H1 (cell line): Measurements from ENCODE around the gene PEAK1. TPM values are rescaled to one million over a fixed set of nuclear protein-coding genes. Genes with fewer than 3 reads are reported as not detected.

ENCODE experiments used
- CTCF ChIA-PET: fragments of 300-600 bp; sonication (Branson Sonifier 250); formaldehyde crosslinking; loops from one replicate; lab custom pipeline; 2021; ENCODE audit not compliant: partially characterized antibody; lab: Charles Lee
- POLR2A ChIA-PET: fragments of 300-600 bp; sonication (Branson Sonifier 250); formaldehyde crosslinking; loops from one replicate; lab custom pipeline; 2021; ENCODE audit warnings: inconsistent platforms; ENCODE audit not compliant: partially characterized antibody; lab: Charles Lee
- DNase-seq, 2 experiments: peaks; one replicate each; pipeline versions ENCODE4 v3.0.0 to v3.0.0-alpha.2; 2010 to 2022; ENCODE audit warnings: low spot score in 2 of 2, low read depth in 1 of 2, mixed read lengths in 1 of 2
- FAIRE-seq: peaks from 2 replicates; lab custom pipeline; 2011; peaks lifted over from hg19 to GRCh38; lab: Jason Lieb, UNC
- H2AFZ ChIP-seq: 2 replicates; pipeline ENCODE4 v1.8.1; 2012; ENCODE audit warnings: low read length, inconsistent platforms
- H2AK5ac ChIP-seq: 2 replicates; pipeline ENCODE4 v1.6.1; 2013; ENCODE audit warnings: low read depth, low read length
- H2BK120ac ChIP-seq: replicated peaks from 2 replicates; pipeline ENCODE3; 2013; ENCODE audit warnings: low read depth, low read length, inconsistent platforms
- H2BK12ac ChIP-seq: 2 replicates; pipeline ENCODE4 v1.6.1; 2013; ENCODE audit warnings: low read depth, low read length
- H2BK15ac ChIP-seq: 2 replicates; pipeline ENCODE4 v1.6.1; 2013; ENCODE audit warnings: low read length
- H2BK20ac ChIP-seq: 2 replicates; pipeline ENCODE4 v1.6.1; 2013; ENCODE audit warnings: low read length
- H2BK5ac ChIP-seq: 2 replicates; pipeline ENCODE4 v1.6.1; 2013; ENCODE audit warnings: low read depth, low read length
- H3K14ac ChIP-seq: 2 replicates; pipeline ENCODE4 v1.6.1; 2013; ENCODE audit warnings: inconsistent platforms; ENCODE audit not compliant: insufficient read length
- H3K18ac ChIP-seq: 2 replicates; pipeline ENCODE4 v1.6.1; 2013; ENCODE audit warnings: low read length; ENCODE audit errors: extremely low read depth
- H3K23ac ChIP-seq: 2 replicates; pipeline ENCODE4 v1.6.1; 2013; ENCODE audit warnings: inconsistent platforms; ENCODE audit not compliant: insufficient read length
- H3K23me2 ChIP-seq: 2 replicates; pipeline ENCODE4 v1.6.1; 2013; ENCODE audit warnings: low read depth, low read length
- H3K27ac ChIP-seq: 2 replicates; pipeline ENCODE4 v1.6.1; 2011; ENCODE audit warnings: low read depth, low read length, inconsistent platforms
- H3K27me3 ChIP-seq, 4 experiments: replicated peaks in 1 of 4; 1 replicate in 1 of 4; 2 replicates in 3 of 4; pipeline versions ENCODE4 v1.6.1 to v1.8.1; 2011 to 2013; ENCODE audit warnings: low read length in 3 of 4, mild to moderate bottlenecking in 3 of 4, inconsistent platforms in 2 of 4, mixed read lengths in 2 of 4, moderate library complexity in 1 of 4; ENCODE audit not compliant: control insufficient read depth in 3 of 4, insufficient read depth in 3 of 4; ENCODE audit errors: extremely low read depth in 1 of 4
- H3K36me3 ChIP-seq, 4 experiments: 2 replicates each; pipeline versions ENCODE4 v1.6.1 to v1.8.1; 2011 to 2013; ENCODE audit warnings: mild to moderate bottlenecking in 4 of 4, low read length in 3 of 4, moderate library complexity in 2 of 4, control low read depth in 1 of 4, inconsistent platforms in 1 of 4; ENCODE audit not compliant: insufficient read depth in 4 of 4, control insufficient read depth in 2 of 4
- H3K4ac ChIP-seq: replicated peaks from 2 replicates; pipeline ENCODE3; 2013; ENCODE audit warnings: low read length, low read depth, mixed read lengths, inconsistent platforms; ENCODE audit not compliant: insufficient read length
- H3K4me1 ChIP-seq, 4 experiments: replicated peaks in 1 of 4; 1 replicate in 1 of 4; 2 replicates in 3 of 4; pipeline versions ENCODE4 v1.6.1 to v1.8.1; 2011 to 2013; ENCODE audit warnings: low read length in 3 of 4, inconsistent platforms in 2 of 4, mixed read lengths in 1 of 4; ENCODE audit not compliant: insufficient read depth in 4 of 4, control insufficient read depth in 3 of 4
- H3K4me2 ChIP-seq, 2 experiments: 2 replicates each; pipeline versions ENCODE4 v1.6.1 to v1.8.1; 2011 to 2013; ENCODE audit warnings: low read depth in 2 of 2, low read length in 2 of 2, control low read depth in 1 of 2, inconsistent platforms in 1 of 2, mild to moderate bottlenecking in 1 of 2; ENCODE audit not compliant: insufficient read depth in 1 of 2
- H3K4me3 ChIP-seq, 4 experiments: fragments of 200-600, 300-600 bp in 1 of 4; sonication (generic), shearing (Covaris generic), sonication (Bioruptor Twin) in 1 of 4; 2 replicates each; pipeline versions ENCODE4 v1.5.1 to v1.8.1; 2011 to 2016; ENCODE audit warnings: low read length in 4 of 4, low read depth in 3 of 4, control low read depth in 2 of 4, inconsistent platforms in 2 of 4, mild to moderate bottlenecking in 2 of 4, mixed read lengths in 1 of 4, moderate library complexity in 1 of 4; ENCODE audit not compliant: insufficient read depth in 2 of 4; ENCODE audit errors: extremely low read depth in 1 of 4
- H3K56ac ChIP-seq: replicated peaks from 2 replicates; pipeline ENCODE3; 2013; ENCODE audit warnings: low read depth, mild to moderate bottlenecking, mixed read lengths, low read length, inconsistent platforms; ENCODE audit not compliant: insufficient read length
- H3K79me1 ChIP-seq: 2 replicates; pipeline ENCODE4 v1.6.1; 2013; ENCODE audit warnings: low read depth, low read length, control low read depth
- H3K79me2 ChIP-seq, 2 experiments: 2 replicates each; pipeline versions ENCODE4 v1.6.1 to v1.8.1; 2012 to 2013; ENCODE audit warnings: low read length in 2 of 2, mild to moderate bottlenecking in 2 of 2, inconsistent platforms in 1 of 2; ENCODE audit not compliant: insufficient read depth in 2 of 2, control insufficient read depth in 1 of 2
- H3K9ac ChIP-seq, 4 experiments: replicated peaks in 1 of 4; 1 replicate in 1 of 4; 2 replicates in 3 of 4; pipeline versions ENCODE4 v1.6.1 to v1.8.1; 2011 to 2013; ENCODE audit warnings: low read depth in 3 of 4, low read length in 3 of 4, control low read depth in 2 of 4, mild to moderate bottlenecking in 2 of 4, moderate library complexity in 2 of 4, inconsistent platforms in 1 of 4; ENCODE audit errors: extremely low read depth in 1 of 4
- H3K9me3 ChIP-seq, 2 experiments: 2 replicates each; pipeline versions ENCODE4 v1.6.1 to v1.8.1; 2012 to 2013; ENCODE audit warnings: mild to moderate bottlenecking in 2 of 2, moderate library complexity in 2 of 2, control low read depth in 1 of 2, inconsistent platforms in 1 of 2, low read depth in 1 of 2, low read length in 1 of 2, mixed read lengths in 1 of 2; ENCODE audit not compliant: insufficient read depth in 2 of 2
- H4K20me1 ChIP-seq, 2 experiments: replicated peaks in 1 of 2; 2 replicates each; pipeline versions ENCODE3 to v1.8.1; 2011 to 2013; ENCODE audit warnings: inconsistent platforms in 2 of 2, low read length in 2 of 2, mild to moderate bottlenecking in 1 of 2; ENCODE audit not compliant: insufficient read depth in 2 of 2, control insufficient read depth in 1 of 2
- H4K5ac ChIP-seq: 2 replicates; pipeline ENCODE4 v1.6.1; 2013; ENCODE audit warnings: low read length, low read depth, mixed read lengths, inconsistent platforms; ENCODE audit not compliant: insufficient read length
- H4K8ac ChIP-seq: 2 replicates; pipeline ENCODE4 v1.8.0; 2013; ENCODE audit warnings: mild to moderate bottlenecking, moderate library complexity, low read length, inconsistent platforms; ENCODE audit not compliant: insufficient read depth; ENCODE audit errors: extremely low read depth
- H4K91ac ChIP-seq: replicated peaks from 2 replicates; pipeline ENCODE3; 2013; ENCODE audit warnings: low read length, mixed read lengths, inconsistent platforms; ENCODE audit not compliant: insufficient read length
- GTF2F1 ChIP-seq: IDR thresholded peaks from 2 replicates; pipeline ENCODE4 v1.6.1; 2012; ENCODE audit warnings: low read depth, low read length, improper control_type of control experiment, borderline replicate concordance
- JUND ChIP-seq: IDR thresholded peaks from 2 replicates; pipeline ENCODE4 v1.6.1; 2011; ENCODE audit warnings: mild to moderate bottlenecking, improper control_type of control experiment, low read length
- TEAD4 ChIP-seq: IDR thresholded peaks from 2 replicates; pipeline ENCODE4 v1.6.1; 2012; ENCODE audit warnings: low read depth, low read length, inconsistent platforms, mixed read lengths
- WGBS, 2 experiments: shearing (Covaris generic) in 1 of 2; methylation state at CpG; one replicate each; pipeline versions ENCODE4 v1.1.6 to v1.1.7; 2013 to 2015; ENCODE audit warnings: low lambda C conversion rate in 2 of 2, mixed read lengths in 2 of 2, inconsistent platforms in 1 of 2, low coverage in 1 of 2, missing lambda C conversion rate in 1 of 2; ENCODE audit not compliant: insufficient replicate concordance in 2 of 2, insufficient coverage in 1 of 2, insufficient read length in 1 of 2; ENCODE audit errors: extremely low coverage in 1 of 2, missing lambda C conversion rate in 1 of 2; 5-methylcytosine and 5-hydroxymethylcytosine counted together
- polyA plus RNA-seq, 7 experiments: library from polyadenylated mRNA; depleted of rRNA in 3 of 7; stranded (reverse) in 5 of 7; unstranded in 2 of 7; fragments of >200 nt in 5 of 7; fragments of 200-250 nt in 2 of 7; gene quantifications; 1 replicate in 5 of 7; 2 replicates in 1 of 7; 4 replicates in 1 of 7; pipeline versions ENCODE4 v1.2.1 to v1.2.3, GENCODE V29; 2011 to 2013; ENCODE audit warnings: missing spikeins in 2 of 7, mixed read lengths in 2 of 7
- total RNA-seq: library from RNA; stranded (reverse); fragmentation: NEBNext Ultra II Directional; extraction: Animal tissue kit (Norgen Biotek cat#: 25700); gene quantifications from 2 replicates; pipeline ENCODE4 v1.2.1, GENCODE V29; 2021
- TF ChIP-seq, protein P1 (sequence below): IDR thresholded peaks from 2 replicates; pipeline ENCODE4 v1.6.1; 2012; ENCODE audit warnings: inconsistent platforms

The PEAK1 gene
- total and polyA plus RNA-seq, 2 of the 8 experiments (the other 6 are each of a cell fraction or from before 2014, with no cell fraction given), result 8.8 to 44.8 TPM

DNA sequence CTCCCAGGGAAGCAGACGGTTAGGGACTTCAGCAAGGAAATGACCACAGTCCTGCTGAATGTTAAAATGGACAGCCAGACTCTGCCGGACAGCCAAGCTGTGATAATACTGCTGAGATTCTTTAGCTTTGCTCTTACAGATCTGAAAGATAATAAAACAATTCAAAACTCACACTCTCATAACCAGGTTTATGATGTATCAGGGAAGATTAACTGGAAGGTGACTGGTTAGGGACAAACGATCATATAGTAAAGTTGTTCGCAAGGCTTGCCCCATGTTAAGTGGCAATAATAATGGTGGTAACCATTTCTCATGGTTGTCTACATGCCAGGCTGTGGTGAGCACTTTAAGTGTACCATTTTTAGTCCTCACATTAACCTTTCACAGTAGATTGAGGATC, 304.7 kb downstream of the PEAK1 start:
- Histone ChIP-seq H3K18ac (no peak overlapping the region), H3K23ac (no peak overlapping the region), H2BK120ac (no peak overlapping the region), H2AFZ (no peak overlapping the region), H3K4me3 (no peak overlapping the region), H3K4ac (no peak overlapping the region), H2BK15ac (no peak overlapping the region), H3K14ac (no peak overlapping the region), H3K79me2 (no peaks in the 10 kb centered on the region), H4K5ac (no peak overlapping the region), H3K9ac (no peak overlapping the region), H4K8ac (no peak overlapping the region; the same call in 1 of the 2 replicates), H3K4me2 (no peak overlapping the region), H3K36me3 (0 out of 8 replicates have a peak, but pooled peaks cover 0 to 3% (median 0%) of the 10 kb centered on the region in 4 experiments), H2BK12ac (no peak overlapping the region), H4K20me1 (no peaks in the 10 kb centered on the region), H3K9me3 (no peaks in the 10 kb centered on the region), H3K79me1 (no peaks in the 10 kb centered on the region), H3K23me2 (no peaks in the 10 kb centered on the region), H2AK5ac (no peak overlapping the region), H3K56ac (no peak overlapping the region), H3K27me3 (no peaks in the 10 kb centered on the region), H3K27ac (no peak overlapping the region), H2BK5ac (no peak overlapping the region), H4K91ac (no peak overlapping the region), H3K4me1 (no peaks in the 10 kb centered on the region; a peak in 3 of 7 replicates), H2BK20ac (no peak overlapping the region)
- WGBS, 2 experiments, result 90% methylated on average over 4 of the region's 4 CpGs; no CpG with 5 or more reads in 1 of the 2 experiments
- CTCF ChIA-PET, result interaction anchor here (1.0 to 2.9 kb wide), 3 partner anchors 10 to 670 kb away, joined by 3 to 13 read pairs (median 3); no protein-coding TSS in a partner anchor
- POLR2A ChIA-PET, result no interaction called here
- FAIRE-seq (no peak), DNase-seq (no peak)
- TF ChIP-seq JUND (no peak), GTF2F1 (no peak), TEAD4 (no peak)
- TF ChIP-seq, protein P1, sequence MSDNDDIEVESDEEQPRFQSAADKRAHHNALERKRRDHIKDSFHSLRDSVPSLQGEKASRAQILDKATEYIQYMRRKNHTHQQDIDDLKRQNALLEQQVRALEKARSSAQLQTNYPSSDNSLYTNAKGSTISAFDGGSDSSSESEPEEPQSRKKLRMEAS, result no peak
